Body of pancreas (tissue), 4 donors: ENCODE measurements around the gene NME2.

Experiments
- CTCF ChIP-seq, 7 experiments: fragments of 450-650 bp in 4 of 7; fragments of 200-600 bp in 3 of 7; sonication (generic) in 3 of 7; IDR thresholded peaks; one replicate each; pipeline ENCODE4 v1.5.1; 2016 to 2019; ENCODE audit warnings: antibody characterized with exemption in 7 of 7
- POLR2A ChIP-seq, 3 donors: fragments of 450-650 bp; IDR thresholded peaks; one replicate each; pipeline ENCODE4 v1.6.1; 2016; ENCODE audit warnings: antibody characterized with exemption in 3 of 3, mild to moderate bottlenecking in 2 of 3

GRCh38 chr17:51147650-51148049, 18.6 kb upstream of the NME2 start:
- TF ChIP-seq CTCF (IDR thresholded peaks at IDR 0.05) = no peak
- TF ChIP-seq POLR2A (IDR thresholded peaks at IDR 0.05) = no peak
